A549 (cell line): ENCODE results near the gene CETP.

Source experiments
- CEBPB ChIP-seq, 2 experiments: fragments of >200 bp in 1 of 2; sonication (Bioruptor Twin) in 1 of 2; formaldehyde crosslinking in 1 of 2; IDR thresholded peaks; 2 replicates each; pipeline ENCODE4 v1.6.1; 2012 to 2016
- CTCF ChIP-seq: fragments of >200 bp; sonication (Bioruptor Twin); formaldehyde crosslinking; IDR thresholded peaks from 3 replicates; pipeline ENCODE4 v1.5.1; 2016
- EP300 ChIP-seq, 2 experiments: fragments of >200 bp; sonication (Bioruptor Twin); formaldehyde crosslinking; IDR thresholded peaks; 2 replicates in 1 of 2; 3 replicates in 1 of 2; pipeline ENCODE4 v1.6.1; 2016 to 2017
- MAZ ChIP-seq: fragments of 150-350 bp; IDR thresholded peaks from 2 replicates; pipeline ENCODE4 v1.6.1; 2014; ENCODE audit warnings: antibody characterized with exemption, low read depth, low read length, borderline replicate concordance
- NPAS2 ChIP-seq: fragments of 250-450 bp; sonication (Bioruptor Pico); IDR thresholded peaks from 2 replicates; pipeline ENCODE4 v1.8.0; 2022; ENCODE audit warnings: mild to moderate bottlenecking, moderate library complexity, borderline replicate concordance
- NR3C1 ChIP-seq: fragments of >200 bp; sonication (Bioruptor Twin); formaldehyde crosslinking; IDR thresholded peaks from 3 replicates; pipeline ENCODE4 v1.6.1; 2017

- TF ChIP-seq NPAS2 (no peak), CTCF (no peak), NR3C1 (no peak), EP300 (IDR thresholded peaks at IDR 0.05) (no peak), CEBPB (IDR thresholded peaks at IDR 0.05) (no peak), MAZ (no peak)
These were observed 28.9 kb downstream of the CETP start for GRCh38 chr16:56990407-56991286.
